Measurements from ENCODE around the gene GALNT10.

DNA sequence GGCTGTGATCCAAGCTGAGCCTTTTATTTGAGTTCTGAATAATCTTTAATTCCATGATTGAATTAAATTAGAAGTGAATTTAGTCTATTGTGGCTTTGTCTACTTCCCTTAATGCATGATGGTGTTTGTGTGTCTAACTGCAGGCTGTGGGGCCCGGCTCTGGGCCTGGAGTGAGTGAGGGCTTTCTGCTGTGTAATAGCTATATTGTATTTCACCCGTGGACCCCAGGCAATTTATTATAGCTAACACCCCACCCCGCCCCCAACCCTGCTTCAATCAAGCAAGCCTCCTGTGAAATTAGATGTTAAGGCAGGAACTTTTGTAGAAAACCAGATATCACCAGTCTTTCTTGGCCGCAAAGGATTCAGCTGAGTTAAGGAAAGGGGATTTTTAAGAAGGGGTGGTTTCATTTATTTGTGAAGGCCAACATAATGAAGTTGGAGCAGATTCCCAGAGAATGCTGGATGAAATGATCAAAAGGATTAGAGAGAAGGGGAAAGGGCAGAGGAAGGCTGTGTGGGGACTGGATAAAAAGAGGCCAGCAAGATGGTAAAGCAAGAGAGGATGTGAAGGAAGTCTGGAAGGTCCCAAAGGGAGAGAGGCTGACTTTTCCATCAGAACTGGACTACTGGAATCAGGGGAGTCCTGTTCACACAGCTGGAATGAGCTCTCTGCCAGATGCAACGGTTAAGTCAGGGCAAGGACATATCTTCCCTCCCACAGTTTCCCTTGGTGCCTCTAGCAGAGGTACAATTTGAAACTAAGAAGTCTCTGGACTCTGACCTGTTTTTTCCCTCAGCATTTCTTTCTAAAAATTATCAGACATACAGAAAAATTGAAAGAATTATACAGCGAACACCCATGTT, 129.9 kb downstream of the GALNT10 start:
- TF ChIP-seq, protein P1, sequence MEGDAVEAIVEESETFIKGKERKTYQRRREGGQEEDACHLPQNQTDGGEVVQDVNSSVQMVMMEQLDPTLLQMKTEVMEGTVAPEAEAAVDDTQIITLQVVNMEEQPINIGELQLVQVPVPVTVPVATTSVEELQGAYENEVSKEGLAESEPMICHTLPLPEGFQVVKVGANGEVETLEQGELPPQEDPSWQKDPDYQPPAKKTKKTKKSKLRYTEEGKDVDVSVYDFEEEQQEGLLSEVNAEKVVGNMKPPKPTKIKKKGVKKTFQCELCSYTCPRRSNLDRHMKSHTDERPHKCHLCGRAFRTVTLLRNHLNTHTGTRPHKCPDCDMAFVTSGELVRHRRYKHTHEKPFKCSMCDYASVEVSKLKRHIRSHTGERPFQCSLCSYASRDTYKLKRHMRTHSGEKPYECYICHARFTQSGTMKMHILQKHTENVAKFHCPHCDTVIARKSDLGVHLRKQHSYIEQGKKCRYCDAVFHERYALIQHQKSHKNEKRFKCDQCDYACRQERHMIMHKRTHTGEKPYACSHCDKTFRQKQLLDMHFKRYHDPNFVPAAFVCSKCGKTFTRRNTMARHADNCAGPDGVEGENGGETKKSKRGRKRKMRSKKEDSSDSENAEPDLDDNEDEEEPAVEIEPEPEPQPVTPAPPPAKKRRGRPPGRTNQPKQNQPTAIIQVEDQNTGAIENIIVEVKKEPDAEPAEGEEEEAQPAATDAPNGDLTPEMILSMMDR (IDR thresholded peaks at IDR 0.05; ENCODE audit: low read depth, low read length, poor library complexity, severe bottlenecking) = no peak
- no peak for TF ChIP-seq EZH2phosphoT487 (IDR thresholded peaks at IDR 0.05; ENCODE audit: borderline replicate concordance, low read length)
